K562 (cell line): ENCODE data around the gene MYL6B. TPM values are rescaled to one million over a fixed set of nuclear protein-coding genes. Genes with fewer than 3 reads are reported as not detected.

Source experiments
- BRD4 ChIP-seq: fragments of 200-600 bp; sonication (generic); IDR thresholded peaks from 2 replicates; pipeline ENCODE4 v1.6.1; 2017; ENCODE audit warnings: inconsistent platforms
- CAMTA2 ChIP-seq: fragments of 250-450 bp; sonication (Bioruptor Pico); conservative IDR thresholded peaks from 2 replicates; pipeline ENCODE4 v1.5.1; 2022
- CBX2 ChIP-seq: fragments of 200-600 bp; sonication (generic); IDR thresholded peaks from one replicate; pipeline ENCODE4 v1.6.1; 2012; ENCODE audit warnings: mild to moderate bottlenecking, low read length, inconsistent platforms; ENCODE audit not compliant: insufficient read depth, poor library complexity, severe bottlenecking
- CREB1 ChIP-seq, 2 experiments: sonication (generic) in 1 of 2; formaldehyde crosslinking in 1 of 2; IDR thresholded peaks; 2 replicates each; pipeline versions ENCODE4 v1.6.1 to v1.8.0; 2012 to 2022; ENCODE audit warnings: inconsistent platforms in 1 of 2, mild to moderate bottlenecking in 1 of 2, missing genetic modification reagents in 1 of 2, moderate library complexity in 1 of 2
- CREM ChIP-seq: IDR thresholded peaks from 2 replicates; pipeline ENCODE4 v1.6.1; 2014; ENCODE audit warnings: antibody characterized with exemption, low read depth
- KHSRP ChIP-seq: fragments of 450-650 bp; IDR thresholded peaks from 2 replicates; pipeline ENCODE4 v1.6.1; 2017
- MCM3 ChIP-seq: fragments of 450-650 bp; IDR thresholded peaks from 2 replicates; pipeline ENCODE4 v1.6.1; 2016
- MEF2D ChIP-seq: conservative IDR thresholded peaks from 2 replicates; pipeline ENCODE4 v1.6.1; 2016; ENCODE audit warnings: low read depth, missing genetic modification characterization, missing compliant biosample characterization
- NR2C2 ChIP-seq, 2 experiments: fragments of 200-800 bp in 1 of 2; sonication (Bioruptor generic) in 1 of 2; sonication (generic) in 1 of 2; formaldehyde crosslinking in 1 of 2; IDR thresholded peaks; 2 replicates each; pipeline versions ENCODE4 v1.6.1 to v1.8.0; 2016 to 2022; ENCODE audit warnings: mild to moderate bottlenecking in 1 of 2, missing compliant biosample characterization in 1 of 2, missing genetic modification characterization in 1 of 2, missing genetic modification reagents in 1 of 2
- PYGO2 ChIP-seq: fragments of 450-650 bp; IDR thresholded peaks from 2 replicates; pipeline ENCODE4 v1.6.1; 2016; ENCODE audit warnings: mild to moderate bottlenecking, missing genetic modification characterization, moderate library complexity, missing compliant biosample characterization
- ZKSCAN1 ChIP-seq: fragments of 150-350 bp; IDR thresholded peaks from 2 replicates; pipeline ENCODE4 v1.6.1; 2016; ENCODE audit warnings: low read depth, low read length
- ZNF408 ChIP-seq: fragments of 250-450 bp; sonication (Bioruptor Pico); IDR thresholded peaks from 2 replicates; pipeline ENCODE4 v1.4.0; 2020; ENCODE audit warnings: low read depth, mild to moderate bottlenecking, moderate library complexity
- ZSCAN29 ChIP-seq: fragments of 450-650 bp; IDR thresholded peaks from 2 replicates; pipeline ENCODE4 v1.6.1; 2017
- polyA plus RNA-seq, 8 experiments: library from polyadenylated mRNA; depleted of rRNA in 4 of 8; stranded (reverse) in 5 of 8; unstranded in 3 of 8; fragments of >200 nt; fragmentation: Nextera tagmentation in 2 of 8; fragmentation: Illumina TruSeq in 1 of 8; extraction: Ambion mirVana in 2 of 8; extraction: Trizol in 1 of 8; gene quantifications; 2 replicates each; pipeline versions ENCODE4 v1.2.1 to v1.2.3, GENCODE V29; 2011 to 2014; ENCODE audit warnings: inconsistent platforms in 1 of 8, missing spikeins in 1 of 8
- total RNA-seq, 7 experiments: library from RNA; depleted of rRNA in 6 of 7; stranded (reverse); fragments of >200 nt in 6 of 7; fragmentation: Illumina TruSeq in 2 of 7; extraction: Trizol in 2 of 7; gene quantifications; 2 replicates each; pipeline versions ENCODE4 v1.2.1 to v1.2.3, GENCODE V29; 2011 to 2021; ENCODE audit warnings: low replicate concordance in 1 of 7
- TF ChIP-seq, protein P1 (sequence below), 2 experiments: fragments of 150-350 bp in 1 of 2; IDR thresholded peaks; 2 replicates each; pipeline ENCODE4 v1.6.1; 2012 to 2016; ENCODE audit warnings: low read depth in 2 of 2, low read length in 2 of 2, mild to moderate bottlenecking in 1 of 2, moderate library complexity in 1 of 2
- TF ChIP-seq, protein P2 (sequence below): fragments of 200-800 bp; sonication (Bioruptor generic); IDR thresholded peaks from 2 replicates; pipeline ENCODE4 v1.6.1; 2017; ENCODE audit warnings: missing genetic modification characterization, missing compliant biosample characterization
- TF ChIP-seq, protein P3 (sequence below): sonication (generic); formaldehyde crosslinking; IDR thresholded peaks from 2 replicates; pipeline ENCODE4 v1.8.0; 2022; ENCODE audit warnings: mild to moderate bottlenecking, missing genetic modification reagents
- TF ChIP-seq, protein P4 (sequence below): fragments of 250-450 bp; sonication (Bioruptor Pico); IDR thresholded peaks from 2 replicates; pipeline ENCODE4 v1.5.0; 2021
- TF ChIP-seq, protein P5 (sequence below): fragments of 450-650 bp; formaldehyde crosslinking; IDR thresholded peaks from 2 replicates; pipeline ENCODE4 v1.4.0; 2022; ENCODE audit warnings: missing genetic modification characterization

Gene MYL6B
- total and polyA plus RNA-seq, 9 of the 15 experiments (the other 6 are each of a cell fraction or from before 2014, with no cell fraction given) = 42.8 to 77.3 (median 68.6) TPM

GRCh38 chr12:56158029-56158925 lies 5.9 kb downstream of the MYL6B start, which contains the start of gene MYL6 (continued):
- TF ChIP-seq, protein P1, sequence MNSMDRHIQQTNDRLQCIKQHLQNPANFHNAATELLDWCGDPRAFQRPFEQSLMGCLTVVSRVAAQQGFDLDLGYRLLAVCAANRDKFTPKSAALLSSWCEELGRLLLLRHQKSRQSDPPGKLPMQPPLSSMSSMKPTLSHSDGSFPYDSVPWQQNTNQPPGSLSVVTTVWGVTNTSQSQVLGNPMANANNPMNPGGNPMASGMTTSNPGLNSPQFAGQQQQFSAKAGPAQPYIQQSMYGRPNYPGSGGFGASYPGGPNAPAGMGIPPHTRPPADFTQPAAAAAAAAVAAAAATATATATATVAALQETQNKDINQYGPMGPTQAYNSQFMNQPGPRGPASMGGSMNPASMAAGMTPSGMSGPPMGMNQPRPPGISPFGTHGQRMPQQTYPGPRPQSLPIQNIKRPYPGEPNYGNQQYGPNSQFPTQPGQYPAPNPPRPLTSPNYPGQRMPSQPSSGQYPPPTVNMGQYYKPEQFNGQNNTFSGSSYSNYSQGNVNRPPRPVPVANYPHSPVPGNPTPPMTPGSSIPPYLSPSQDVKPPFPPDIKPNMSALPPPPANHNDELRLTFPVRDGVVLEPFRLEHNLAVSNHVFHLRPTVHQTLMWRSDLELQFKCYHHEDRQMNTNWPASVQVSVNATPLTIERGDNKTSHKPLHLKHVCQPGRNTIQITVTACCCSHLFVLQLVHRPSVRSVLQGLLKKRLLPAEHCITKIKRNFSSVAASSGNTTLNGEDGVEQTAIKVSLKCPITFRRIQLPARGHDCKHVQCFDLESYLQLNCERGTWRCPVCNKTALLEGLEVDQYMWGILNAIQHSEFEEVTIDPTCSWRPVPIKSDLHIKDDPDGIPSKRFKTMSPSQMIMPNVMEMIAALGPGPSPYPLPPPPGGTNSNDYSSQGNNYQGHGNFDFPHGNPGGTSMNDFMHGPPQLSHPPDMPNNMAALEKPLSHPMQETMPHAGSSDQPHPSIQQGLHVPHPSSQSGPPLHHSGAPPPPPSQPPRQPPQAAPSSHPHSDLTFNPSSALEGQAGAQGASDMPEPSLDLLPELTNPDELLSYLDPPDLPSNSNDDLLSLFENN (IDR thresholded peaks at IDR 0.05; ENCODE audit: low read depth in 2 of 2, low read length in 2 of 2) = no peak
- TF ChIP-seq NR2C2 (CRISPR knock-in tag; IDR thresholded peaks at IDR 0.05) (0 out of 2 replicates have a peak, but pooled peaks have one; percentile 59), NR2C2 (tag; IDR thresholded peaks at IDR 0.05) (peak; percentile 97), BRD4 (peak; percentile 88; the same call in 1 of the 2 replicates), CREM (peak; percentile 95), PYGO2 (tag) (peak; percentile 60; the same call in 1 of the 2 replicates), ZNF408 (CRISPR knock-in tag) (no peak), MCM3 (no peak), CBX2 (no peak), ZSCAN29 (no peak; the same call in 1 of the 2 replicates), MEF2D (tag) (0 out of 2 replicates have a peak, but pooled peaks have one; percentile 66), KHSRP (peak; percentile 73), CAMTA2 (CRISPR knock-in tag) (peak; percentile 93), ZKSCAN1 (no peak), CREB1 (IDR thresholded peaks at IDR 0.05) (peak; percentile 82), CREB1 (CRISPR knock-in tag; IDR thresholded peaks at IDR 0.05) (peak; percentile 88)
- TF ChIP-seq, protein P2, sequence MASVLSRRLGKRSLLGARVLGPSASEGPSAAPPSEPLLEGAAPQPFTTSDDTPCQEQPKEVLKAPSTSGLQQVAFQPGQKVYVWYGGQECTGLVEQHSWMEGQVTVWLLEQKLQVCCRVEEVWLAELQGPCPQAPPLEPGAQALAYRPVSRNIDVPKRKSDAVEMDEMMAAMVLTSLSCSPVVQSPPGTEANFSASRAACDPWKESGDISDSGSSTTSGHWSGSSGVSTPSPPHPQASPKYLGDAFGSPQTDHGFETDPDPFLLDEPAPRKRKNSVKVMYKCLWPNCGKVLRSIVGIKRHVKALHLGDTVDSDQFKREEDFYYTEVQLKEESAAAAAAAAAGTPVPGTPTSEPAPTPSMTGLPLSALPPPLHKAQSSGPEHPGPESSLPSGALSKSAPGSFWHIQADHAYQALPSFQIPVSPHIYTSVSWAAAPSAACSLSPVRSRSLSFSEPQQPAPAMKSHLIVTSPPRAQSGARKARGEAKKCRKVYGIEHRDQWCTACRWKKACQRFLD = peak; percentile 79
- TF ChIP-seq, protein P3, sequence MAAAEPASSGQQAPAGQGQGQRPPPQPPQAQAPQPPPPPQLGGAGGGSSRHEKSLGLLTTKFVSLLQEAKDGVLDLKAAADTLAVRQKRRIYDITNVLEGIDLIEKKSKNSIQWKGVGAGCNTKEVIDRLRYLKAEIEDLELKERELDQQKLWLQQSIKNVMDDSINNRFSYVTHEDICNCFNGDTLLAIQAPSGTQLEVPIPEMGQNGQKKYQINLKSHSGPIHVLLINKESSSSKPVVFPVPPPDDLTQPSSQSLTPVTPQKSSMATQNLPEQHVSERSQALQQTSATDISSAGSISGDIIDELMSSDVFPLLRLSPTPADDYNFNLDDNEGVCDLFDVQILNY (CRISPR knock-in tag) = no peak
- TF ChIP-seq, protein P4, sequence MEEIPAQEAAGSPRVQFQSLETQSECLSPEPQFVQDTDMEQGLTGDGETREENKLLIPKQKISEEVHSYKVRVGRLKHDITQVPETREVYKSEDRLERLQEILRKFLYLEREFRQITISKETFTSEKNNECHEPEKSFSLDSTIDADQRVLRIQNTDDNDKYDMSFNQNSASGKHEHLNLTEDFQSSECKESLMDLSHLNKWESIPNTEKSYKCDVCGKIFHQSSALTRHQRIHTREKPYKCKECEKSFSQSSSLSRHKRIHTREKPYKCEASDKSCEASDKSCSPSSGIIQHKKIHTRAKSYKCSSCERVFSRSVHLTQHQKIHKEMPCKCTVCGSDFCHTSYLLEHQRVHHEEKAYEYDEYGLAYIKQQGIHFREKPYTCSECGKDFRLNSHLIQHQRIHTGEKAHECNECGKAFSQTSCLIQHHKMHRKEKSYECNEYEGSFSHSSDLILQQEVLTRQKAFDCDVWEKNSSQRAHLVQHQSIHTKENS (CRISPR knock-in tag) = peak; percentile 86
- TF ChIP-seq, protein P5, sequence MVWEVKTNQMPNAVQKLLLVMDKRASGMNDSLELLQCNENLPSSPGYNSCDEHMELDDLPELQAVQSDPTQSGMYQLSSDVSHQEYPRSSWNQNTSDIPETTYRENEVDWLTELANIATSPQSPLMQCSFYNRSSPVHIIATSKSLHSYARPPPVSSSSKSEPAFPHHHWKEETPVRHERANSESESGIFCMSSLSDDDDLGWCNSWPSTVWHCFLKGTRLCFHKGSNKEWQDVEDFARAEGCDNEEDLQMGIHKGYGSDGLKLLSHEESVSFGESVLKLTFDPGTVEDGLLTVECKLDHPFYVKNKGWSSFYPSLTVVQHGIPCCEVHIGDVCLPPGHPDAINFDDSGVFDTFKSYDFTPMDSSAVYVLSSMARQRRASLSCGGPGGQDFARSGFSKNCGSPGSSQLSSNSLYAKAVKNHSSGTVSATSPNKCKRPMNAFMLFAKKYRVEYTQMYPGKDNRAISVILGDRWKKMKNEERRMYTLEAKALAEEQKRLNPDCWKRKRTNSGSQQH = peak; percentile 98
